Measurements from ENCODE around the gene TMEM156.

TMEM156 gene

GRCh38 chr4:39032218-39033085, at the start of gene TMEM156:
Gene TMEM156 (minus strand): TSS chr4:39032409. CDS start chr4:39032313, 96 bp downstream.
- no peak for DNase-seq (ENCODE audit: low read depth)

- no peak for DNase-seq (ENCODE audit: low read depth)
Measured at GRCh38 chr4:39078829-39079228, 46.6 kb upstream of the TMEM156 start.

DNA sequence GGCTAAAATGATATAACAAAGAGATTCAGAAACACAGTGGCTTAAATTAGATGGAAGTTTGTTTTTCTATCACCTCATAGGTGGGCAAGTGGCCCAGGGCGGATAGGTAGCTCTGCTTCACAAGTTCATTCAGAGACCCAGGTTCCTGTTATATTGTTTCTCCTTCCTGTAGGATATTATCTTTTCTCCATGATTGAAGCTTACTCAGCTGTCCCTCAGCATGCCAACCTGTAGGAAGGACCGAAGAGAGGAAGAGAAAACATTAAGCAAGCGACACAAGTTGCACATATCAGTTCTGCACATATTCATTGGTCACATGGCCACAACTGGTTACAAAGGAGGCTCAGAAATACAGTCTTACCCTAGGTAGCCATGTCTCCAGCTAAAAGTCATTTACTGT, 36.7 kb upstream of the TMEM156 start:
- DNase-seq (ENCODE audit: low read depth): no peak

DNA sequence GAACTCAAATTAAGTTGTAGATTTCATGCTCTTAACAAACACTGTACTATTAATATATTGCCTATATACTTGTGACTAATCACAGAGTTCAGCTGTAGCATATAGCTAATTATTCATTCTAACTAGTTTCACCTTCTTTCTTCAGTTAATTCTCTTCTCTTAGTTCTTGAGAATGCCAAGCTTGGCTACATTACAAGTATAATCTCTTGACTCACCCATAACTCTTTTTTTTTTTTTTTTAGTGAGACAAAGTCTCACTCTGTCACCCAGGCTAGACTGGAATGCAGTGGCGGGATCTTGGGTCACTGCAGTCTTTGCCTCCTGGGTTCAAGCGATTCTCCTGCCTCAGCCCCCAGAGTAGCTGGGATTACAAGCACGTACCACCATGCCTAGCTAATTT, 35.2 kb upstream of the TMEM156 start:
- DNase-seq (ENCODE audit: low read depth): no peak

- no peak for DNase-seq (ENCODE audit: low read depth)
Measured at GRCh38 chr4:39067031-39067430, 34.8 kb upstream of the TMEM156 start.

DNA sequence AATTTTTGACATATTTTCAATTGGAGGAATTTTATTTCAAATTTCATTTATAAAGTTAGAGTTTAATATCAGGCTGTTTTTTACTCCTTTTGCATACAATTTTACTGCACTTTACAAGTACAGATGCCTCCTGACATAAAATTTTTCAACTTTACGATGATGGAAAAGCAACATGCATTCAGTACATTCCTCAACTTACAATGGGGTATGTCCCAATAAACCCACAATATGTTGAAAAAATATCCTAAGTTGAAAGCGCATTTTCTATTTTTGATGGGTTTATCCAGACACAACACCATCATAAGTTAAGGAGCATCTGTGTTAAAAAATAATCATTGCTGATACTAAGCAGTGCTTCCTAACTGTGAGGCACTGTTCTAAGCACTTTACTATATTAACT, 34.2 kb upstream of the TMEM156 start:
- DNase-seq (ENCODE audit: low read depth): no peak

DNA sequence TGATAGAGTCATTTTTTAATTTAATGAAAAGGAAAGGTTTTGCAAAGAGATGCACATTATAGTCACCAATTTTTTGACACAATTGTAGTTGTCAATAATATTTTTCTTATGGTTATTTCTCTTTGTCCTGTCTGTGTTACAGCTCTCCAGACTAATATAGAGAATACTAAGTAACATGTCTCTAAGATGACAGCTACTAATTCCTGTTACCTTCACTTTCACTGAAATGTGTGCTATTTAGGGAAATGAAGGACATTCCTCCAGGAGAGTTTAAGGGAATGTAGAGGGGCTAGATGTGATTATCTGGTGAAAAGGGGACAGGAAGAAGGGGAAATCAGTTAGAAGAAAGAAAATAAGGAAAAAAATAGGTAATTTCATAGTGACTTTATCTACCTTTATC, 31.2 kb upstream of the TMEM156 start:
- DNase-seq (ENCODE audit: low read depth): no peak

- no peak for DNase-seq (ENCODE audit: low read depth)
Measured at GRCh38 chr4:39062770-39063097, 30.5 kb upstream of the TMEM156 start.

DNA sequence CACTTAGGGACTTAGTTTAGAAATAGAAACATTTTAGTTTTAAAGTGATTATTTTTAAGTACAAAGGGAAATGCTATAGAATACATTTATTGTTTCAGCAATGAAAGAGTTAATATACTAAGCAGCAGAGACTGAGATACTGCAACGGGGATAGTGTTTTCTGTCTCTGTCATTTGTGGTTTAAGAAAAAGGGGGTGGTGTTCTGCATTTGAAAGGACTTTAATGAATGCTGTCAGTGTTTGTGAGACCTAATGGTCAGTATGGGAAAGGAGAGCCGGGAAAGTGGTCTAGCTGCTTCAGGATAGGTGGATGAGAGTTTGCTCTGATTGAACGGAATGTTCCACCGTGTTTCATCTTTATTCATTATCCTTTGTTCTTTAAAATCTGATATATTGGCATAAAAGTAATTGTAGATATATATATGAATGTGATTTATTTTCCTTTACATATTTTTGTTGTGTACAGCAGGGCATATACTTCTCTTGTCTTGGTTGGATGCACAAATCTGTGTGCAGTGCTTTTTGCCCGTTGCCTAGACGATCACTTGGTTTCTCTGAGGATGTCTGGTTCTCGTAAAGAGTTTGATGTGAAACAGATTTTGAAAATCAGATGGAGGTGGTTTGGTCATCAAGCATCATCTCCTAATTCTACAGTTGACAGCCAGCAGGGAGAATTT, 30.0 kb upstream of the TMEM156 start, which contains the start of gene KLHL5:
KLHL5 (plus strand) TSS at position 139 of the 676 bp plus-strand sequence; CDS start at position 560, 421 bp downstream.
- no peak for DNase-seq (ENCODE audit: low read depth)

DNA sequence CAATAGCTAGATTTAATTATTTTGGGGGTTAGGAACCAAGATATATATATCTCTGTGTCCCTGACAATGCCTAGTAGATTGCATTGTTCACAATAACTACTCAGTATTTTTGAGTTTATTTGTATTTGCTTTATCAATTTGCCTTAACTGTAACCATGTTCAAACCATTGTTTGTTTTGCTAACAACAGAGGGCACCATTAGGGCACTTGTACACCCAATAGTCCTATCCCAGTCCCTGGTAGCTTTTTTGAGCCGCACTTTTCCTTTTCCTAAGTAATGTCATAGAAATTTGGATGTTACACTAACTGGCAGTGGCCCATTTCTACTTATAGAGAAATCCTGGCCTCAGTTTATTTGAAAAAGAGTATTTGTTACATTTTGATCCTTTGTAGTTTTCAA, 29.2 kb upstream of the TMEM156 start:
- DNase-seq (ENCODE audit: low read depth): no peak

DNA sequence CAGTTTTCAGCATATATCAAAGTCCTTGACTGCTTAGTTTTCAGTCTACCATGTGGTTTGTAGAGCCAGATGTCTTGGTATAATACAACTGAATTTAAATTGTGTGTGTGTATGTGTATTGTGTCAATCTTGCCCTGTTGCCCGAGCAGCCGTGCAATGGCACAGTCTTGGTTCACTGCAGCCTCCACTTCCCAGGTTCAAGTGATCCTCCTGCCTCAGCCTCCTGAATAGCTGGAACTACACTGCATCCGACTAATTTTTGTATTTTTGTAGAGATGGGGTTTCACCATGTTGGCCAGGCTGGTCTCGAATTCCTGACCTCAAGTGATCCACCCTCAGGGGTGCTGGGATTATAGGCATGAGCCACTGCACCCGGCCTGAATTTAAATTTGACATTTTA, 23.8 kb upstream of the TMEM156 start:
- no peak for DNase-seq (ENCODE audit: low read depth)

- no peak for DNase-seq (ENCODE audit: low read depth)
Measured at GRCh38 chr4:39054497-39054896, 22.3 kb upstream of the TMEM156 start.

- no peak for DNase-seq (ENCODE audit: low read depth)
Measured at GRCh38 chr4:39053983-39054382, 21.8 kb upstream of the TMEM156 start.

GRCh38 chr4:39051492-39051891, 19.3 kb upstream of the TMEM156 start:
- DNase-seq (ENCODE audit: low read depth): no peak

DNA sequence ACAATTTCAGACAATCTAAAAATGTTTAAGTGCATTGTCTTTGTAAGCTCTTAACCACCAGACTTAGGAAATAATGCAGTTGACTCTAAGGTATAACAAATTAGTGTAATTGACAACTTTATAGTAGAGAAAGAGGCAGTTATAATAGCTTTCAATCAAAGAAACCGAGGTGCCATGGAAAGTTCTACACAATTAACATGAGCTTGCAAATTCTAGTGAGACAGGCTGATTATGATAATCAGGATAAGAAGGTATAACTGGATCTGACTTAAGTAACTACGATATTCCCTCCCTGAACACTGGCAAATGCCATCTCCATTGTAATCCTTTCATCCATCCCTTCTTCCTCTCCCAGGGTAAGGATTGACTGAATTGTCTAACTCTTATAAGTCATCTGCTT, 18.4 kb upstream of the TMEM156 start:
- no peak for DNase-seq (ENCODE audit: low read depth)

DNA sequence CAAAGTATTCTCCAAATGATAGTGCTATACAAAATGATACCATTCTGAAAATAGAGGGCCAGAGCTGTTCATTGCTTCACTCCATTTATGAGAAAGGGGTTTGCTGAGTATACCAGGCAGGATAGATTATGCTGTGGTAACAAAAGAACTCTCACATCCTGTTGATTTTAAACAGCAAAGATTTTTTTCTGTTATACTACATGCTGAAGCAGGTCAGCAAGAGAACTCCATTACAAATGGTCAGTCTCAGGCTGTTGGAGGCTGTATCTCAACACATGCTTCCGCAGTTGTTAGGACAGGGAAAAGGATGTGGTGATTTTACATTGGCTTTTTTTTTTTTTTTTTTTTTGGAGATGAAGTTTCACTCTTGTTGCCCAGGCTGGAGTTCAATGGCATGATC, 16.1 kb upstream of the TMEM156 start:
- no peak for DNase-seq (ENCODE audit: low read depth)

- no peak for DNase-seq (ENCODE audit: low read depth)
Measured at GRCh38 chr4:39047681-39048080, 15.5 kb upstream of the TMEM156 start.

DNA sequence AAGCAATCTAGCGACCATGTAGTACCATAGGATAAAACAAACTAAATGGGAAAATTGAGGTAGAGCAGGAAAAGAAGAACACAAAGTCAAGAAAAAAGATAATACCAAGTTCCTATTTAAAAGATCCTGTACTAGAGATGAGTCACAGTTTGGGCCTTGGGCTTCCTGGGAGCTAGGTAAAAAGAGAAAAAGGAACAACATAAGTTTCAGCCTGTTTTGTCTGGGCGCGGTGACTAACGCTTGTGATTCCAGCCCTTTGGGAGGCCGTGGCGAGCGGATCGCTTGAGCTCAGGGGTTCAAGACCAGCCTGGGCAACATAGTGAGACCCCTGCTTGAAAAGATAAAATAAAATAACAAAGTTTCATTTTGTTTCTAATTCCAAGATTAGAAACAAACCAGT, 14.0 kb upstream of the TMEM156 start:
- DNase-seq (ENCODE audit: low read depth): no peak

DNA sequence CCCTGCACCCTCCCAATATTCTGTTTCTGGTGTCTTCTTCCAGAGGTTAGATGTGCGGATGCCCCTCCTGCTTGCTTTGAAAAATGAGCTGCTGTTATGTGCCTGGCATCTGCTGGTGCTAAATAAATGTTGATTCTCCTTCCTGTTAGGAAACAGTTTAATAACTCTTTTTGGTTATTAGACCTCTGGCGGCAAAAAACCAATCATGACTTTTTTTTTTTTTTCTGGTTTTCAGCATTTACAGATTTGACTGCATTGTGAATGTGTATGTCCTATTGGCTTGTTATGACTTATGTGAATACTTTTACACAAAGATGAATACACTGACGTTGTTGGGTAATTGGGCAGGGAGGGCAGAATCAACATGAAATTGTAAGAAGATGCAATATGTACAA, 13.6 kb upstream of the TMEM156 start:
- DNase-seq (ENCODE audit: low read depth): no peak

DNA sequence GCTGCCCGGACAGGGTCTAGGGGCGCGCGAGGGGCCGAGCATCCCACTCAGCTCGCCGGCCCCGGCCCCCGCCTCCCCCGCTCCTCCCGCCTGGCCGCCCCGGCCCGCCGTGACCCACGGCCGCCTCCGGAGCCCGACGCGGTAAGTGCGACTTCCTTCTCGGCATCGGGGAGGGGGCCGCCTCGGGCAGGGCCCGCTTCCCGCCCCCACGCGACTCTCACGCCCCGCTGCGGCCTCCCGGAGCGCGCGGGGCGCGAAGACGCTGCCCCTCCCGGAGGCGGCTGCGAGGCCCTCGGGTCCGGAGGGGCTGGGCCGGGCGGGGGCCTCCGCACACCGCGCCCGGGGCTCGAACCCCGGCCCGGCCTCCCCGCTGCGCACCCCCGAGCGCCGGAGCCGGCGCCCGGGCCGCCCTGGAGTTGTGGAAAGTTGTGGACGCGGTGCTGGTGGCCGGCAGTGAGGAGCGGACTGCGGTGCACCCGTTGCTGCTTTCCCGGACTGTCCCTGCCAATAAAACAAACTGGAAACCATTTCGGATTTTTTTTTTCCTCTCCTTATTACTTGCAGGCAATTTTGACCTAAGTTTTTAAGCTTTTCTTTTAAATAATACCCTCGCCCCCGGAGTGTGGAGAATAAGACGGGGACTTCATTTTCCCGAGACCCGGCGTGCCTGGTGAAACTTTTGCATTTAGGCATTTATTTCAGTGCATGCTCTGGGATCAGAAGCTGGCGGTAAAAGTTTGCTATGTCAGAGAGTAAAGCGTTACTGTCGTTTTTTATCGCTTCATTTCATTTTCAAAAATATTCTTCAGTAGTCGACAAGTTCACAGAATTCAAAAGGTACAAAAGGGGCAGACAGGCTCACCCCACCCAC, 13.0 kb upstream of the TMEM156 start:
- DNase-seq (ENCODE audit: low read depth): no peak

GRCh38 chr4:39044364-39044955, 12.3 kb upstream of the TMEM156 start:
- DNase-seq (ENCODE audit: low read depth): peak; percentile 34

DNA sequence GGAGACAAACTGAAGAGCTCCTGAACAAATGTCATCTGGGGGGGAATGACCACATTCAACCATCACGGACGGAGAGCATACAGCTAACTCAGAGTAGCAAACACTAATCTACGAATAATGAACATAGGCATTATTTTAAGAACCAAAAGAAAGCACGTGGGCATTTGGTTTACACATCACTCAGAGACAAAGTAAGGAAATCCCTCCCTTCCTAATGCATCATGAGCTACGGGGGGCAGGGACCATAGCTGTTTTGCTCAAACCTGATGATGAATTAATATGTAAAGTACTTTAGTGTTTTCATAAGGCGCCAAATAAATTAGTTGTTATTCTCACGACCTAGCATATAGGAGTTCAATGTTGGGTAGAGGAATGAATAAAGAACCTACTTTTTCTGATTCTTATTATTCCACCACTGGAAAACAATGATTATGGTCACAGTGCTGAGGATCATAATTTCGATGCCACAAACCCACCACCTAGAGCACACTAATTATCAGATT, 11.7 kb upstream of the TMEM156 start:
- DNase-seq (ENCODE audit: low read depth): no peak

Measured in GM04503 (cell line).